Measurements from ENCODE around the gene ARHGAP28. TPM values are rescaled to one million over a fixed set of nuclear protein-coding genes. Genes with fewer than 3 reads are reported as not detected.

The ARHGAP28 gene
- total RNA-seq, 1 experiment from 2014 or later, result not detected

GRCh38 chr18:6738622-6739021, 9.1 kb downstream of the ARHGAP28 start:
- no peak for TF ChIP-seq CTCF (IDR thresholded peaks at IDR 0.05; ENCODE audit: unreplicated experiment)
- no peak overlapping the region for H3K27ac Mint-ChIP-seq (ENCODE audit: unreplicated experiment)
- H3K4me1 Mint-ChIP-seq (ENCODE audit: low read depth, unreplicated experiment), result no peaks in the 10 kb centered on the region
- no peak for DNase-seq
- H3K36me3 Mint-ChIP-seq (ENCODE audit: insufficient read depth, unreplicated experiment), result no peaks in the 10 kb centered on the region
- no TSS peak for BruUV-seq (replicated peaks)
- CTCF ChIA-PET, result no interaction called here
- no peaks in the 10 kb centered on the region for H3K9me3 Mint-ChIP-seq (ENCODE audit: low read depth, unreplicated experiment)
- H3K4me3 Mint-ChIP-seq (ENCODE audit: low read depth, unreplicated experiment), result no peak overlapping the region
- H3K27me3 Mint-ChIP-seq (ENCODE audit: unreplicated experiment), result peaks cover 59% of the 10 kb centered on the region
- intact Hi-C loops (cut with micrococcal nuclease; ENCODE audit: unreplicated experiment), result no loop called here

GRCh38 chr18:6741232-6741663, 11.7 kb downstream of the ARHGAP28 start:
- no peaks in the 10 kb centered on the region for H3K4me1 Mint-ChIP-seq (ENCODE audit: low read depth, unreplicated experiment)
- no peak overlapping the region for H3K4me3 Mint-ChIP-seq (ENCODE audit: low read depth, unreplicated experiment)
- H3K9me3 Mint-ChIP-seq (ENCODE audit: low read depth, unreplicated experiment), result no peaks in the 10 kb centered on the region
- no peak for TF ChIP-seq CTCF (IDR thresholded peaks at IDR 0.05; ENCODE audit: unreplicated experiment)
- no peak overlapping the region for H3K27ac Mint-ChIP-seq (ENCODE audit: unreplicated experiment)
- H3K36me3 Mint-ChIP-seq (ENCODE audit: insufficient read depth, unreplicated experiment), result no peaks in the 10 kb centered on the region
- no TSS peak for BruUV-seq (replicated peaks)
- no peak for DNase-seq
- peaks cover 53% of the 10 kb centered on the region for H3K27me3 Mint-ChIP-seq (ENCODE audit: unreplicated experiment)
- CTCF ChIA-PET, result interaction anchor here (0.6 kb wide), 1 partner anchor 500 kb away, joined by 3 read pairs; no protein-coding TSS in a partner anchor
- intact Hi-C loops (cut with micrococcal nuclease; ENCODE audit: unreplicated experiment), result no loop called here

- CTCF ChIA-PET, result interaction anchor here (0.6 kb wide), 1 partner anchor 500 kb away, joined by 3 read pairs; no protein-coding TSS in a partner anchor
- TF ChIP-seq CTCF (IDR thresholded peaks at IDR 0.05; ENCODE audit: unreplicated experiment), result no peak
- Mint-ChIP-seq H3K27ac (ENCODE audit: unreplicated experiment) (no peak overlapping the region), H3K9me3 (ENCODE audit: low read depth, unreplicated experiment) (no peaks in the 10 kb centered on the region), H3K36me3 (ENCODE audit: insufficient read depth, unreplicated experiment) (no peaks in the 10 kb centered on the region), H3K4me1 (ENCODE audit: low read depth, unreplicated experiment) (no peaks in the 10 kb centered on the region), H3K27me3 (ENCODE audit: unreplicated experiment) (peaks cover 53% of the 10 kb centered on the region), H3K4me3 (ENCODE audit: low read depth, unreplicated experiment) (no peak overlapping the region)
- BruUV-seq (replicated peaks), result no TSS peak
- intact Hi-C loops (cut with micrococcal nuclease; ENCODE audit: unreplicated experiment), result no loop called here
- DNase-seq, result no peak
Measured at GRCh38 chr18:6741786-6742185, 12.3 kb downstream of the ARHGAP28 start.

- DNase-seq, result no peak
- no peaks in the 10 kb centered on the region for H3K4me1 Mint-ChIP-seq (ENCODE audit: low read depth, unreplicated experiment)
- H3K36me3 Mint-ChIP-seq (ENCODE audit: insufficient read depth, unreplicated experiment), result no peaks in the 10 kb centered on the region
- no peaks in the 10 kb centered on the region for H3K9me3 Mint-ChIP-seq (ENCODE audit: low read depth, unreplicated experiment)
- CTCF ChIA-PET, result no interaction called here
- H3K27ac Mint-ChIP-seq (ENCODE audit: unreplicated experiment), result no peak overlapping the region
- intact Hi-C loops (cut with micrococcal nuclease; ENCODE audit: unreplicated experiment), result no loop called here
- no peak overlapping the region for H3K4me3 Mint-ChIP-seq (ENCODE audit: low read depth, unreplicated experiment)
- TF ChIP-seq CTCF (IDR thresholded peaks at IDR 0.05; ENCODE audit: unreplicated experiment), result no peak
- peaks cover 42% of the 10 kb centered on the region for H3K27me3 Mint-ChIP-seq (ENCODE audit: unreplicated experiment)
- no TSS peak for BruUV-seq (replicated peaks)
Measured at GRCh38 chr18:6743999-6744398, 14.5 kb downstream of the ARHGAP28 start.

Data from Calu3 (cell line).